Measurements from ENCODE around the gene SFXN5. TPM values are rescaled to one million over a fixed set of nuclear protein-coding genes. Genes with fewer than 3 reads are reported as not detected.

Gene SFXN5
- polyA plus RNA-seq, 2 of the 4 experiments (the other 2 are of a cell fraction), result 16.7 to 19.6 TPM

GRCh38 chr2:72923833-72924352, 147.6 kb downstream of the SFXN5 start:
- Histone ChIP-seq H3K4me1 (peaks cover 8% of the 10 kb centered on the region; the same call in 1 of the 3 replicates), H3K4me3 (no peak overlapping the region), H3K27ac (no peak overlapping the region), H3K4me2 (0 out of 3 replicates have a peak overlapping the region, but pooled peaks have one; percentile 13), H3K9me3 (no peaks in the 10 kb centered on the region)
- POLR2A ChIA-PET, result no interaction called here
- 42% methylated on average over 36 of the region's 36 CpGs for WGBS (ENCODE audit: missing lambda C conversion rate)
- TF ChIP-seq ZFP36 (IDR thresholded peaks at IDR 0.05; ENCODE audit: borderline replicate concordance, partially characterized antibody) (no peak), HOXB13 (CRISPR knock-in tag; IDR thresholded peaks at IDR 0.05; ENCODE audit: low read depth) (no peak), TP53 (CRISPR knock-in tag; IDR thresholded peaks at IDR 0.05) (no peak), USF2 (IDR thresholded peaks at IDR 0.05) (no peak), CHD4 (IDR thresholded peaks at IDR 0.05; ENCODE audit: borderline replicate concordance) (no peak)
- CTCF ChIA-PET, result interaction anchor here (1.1 to 13.4 kb wide), 6 partner anchors 10 to 289 kb away, joined by 3 to 211 read pairs (median 14); partner anchors contain the start of gene SPR
- no peak for DNase-seq (ENCODE audit: low read depth in 1 of 2, low spot score in 1 of 2)
- ATAC-seq, result peak in 1 of 2 experiments; percentile 25; a peak in 3 of 6 replicates
- FAIRE-seq, result no peak

GRCh38 chr2:72921853-72922252, 149.7 kb downstream of the SFXN5 start:
- Histone ChIP-seq H3K4me1 (peaks cover 22% of the 10 kb centered on the region), H3K27ac (no peak overlapping the region), H3K9me3 (no peaks in the 10 kb centered on the region), H3K4me2 (no peak overlapping the region), H3K4me3 (no peak overlapping the region)
- WGBS (ENCODE audit: missing lambda C conversion rate), result 32% methylated on average over 1 of the region's 1 CpG
- no peak for ATAC-seq
- no peak for DNase-seq (ENCODE audit: low read depth in 1 of 2, low spot score in 1 of 2)
- ChIA-PET CTCF (interaction anchor here (0.9 to 13.4 kb wide), 3 partner anchors 11 to 234 kb away, joined by 3 to 211 read pairs (median 3); partner anchors contain the start of gene SPR), POLR2A (no interaction called here)
- FAIRE-seq, result no peak
- TF ChIP-seq NFE2L2 (conservative IDR thresholded peaks at IDR 0.05; ENCODE audit: low read length) (no peak), ZFP36 (IDR thresholded peaks at IDR 0.05; ENCODE audit: borderline replicate concordance, partially characterized antibody) (no peak), FOSL2 (IDR thresholded peaks at IDR 0.05) (no peak), FOSL2 (CRISPR knock-in tag; IDR thresholded peaks at IDR 0.05) (no peak), RAD21 (conservative IDR thresholded peaks at IDR 0.05 in 1 of 2, IDR thresholded peaks at IDR 0.05 in 1 of 2) (no peak), HES2 (IDR thresholded peaks at IDR 0.05) (no peak), NR3C1 (IDR thresholded peaks at IDR 0.05) (no peak), BHLHE40 (IDR thresholded peaks at IDR 0.05; ENCODE audit: low read depth, low read length) (no peak), NPAS2 (CRISPR knock-in tag; IDR thresholded peaks at IDR 0.05; ENCODE audit: borderline replicate concordance) (no peak), MAX (IDR thresholded peaks at IDR 0.05) (no peak), PBX3 (IDR thresholded peaks at IDR 0.05) (no peak), ZSCAN20 (CRISPR knock-in tag; IDR thresholded peaks at IDR 0.05) (no peak), RFX5 (IDR thresholded peaks at IDR 0.05) (no peak), ATOH8 (CRISPR knock-in tag; IDR thresholded peaks at IDR 0.05; ENCODE audit: low read depth) (no peak), SMC3 (IDR thresholded peaks at IDR 0.05) (no peak), JUNB (IDR thresholded peaks at IDR 0.05) (no peak), JUN (IDR thresholded peaks at IDR 0.05) (no peak), USF2 (IDR thresholded peaks at IDR 0.05) (no peak), ZNF302 (CRISPR knock-in tag; IDR thresholded peaks at IDR 0.05) (no peak)
- TF ChIP-seq, protein P1, sequence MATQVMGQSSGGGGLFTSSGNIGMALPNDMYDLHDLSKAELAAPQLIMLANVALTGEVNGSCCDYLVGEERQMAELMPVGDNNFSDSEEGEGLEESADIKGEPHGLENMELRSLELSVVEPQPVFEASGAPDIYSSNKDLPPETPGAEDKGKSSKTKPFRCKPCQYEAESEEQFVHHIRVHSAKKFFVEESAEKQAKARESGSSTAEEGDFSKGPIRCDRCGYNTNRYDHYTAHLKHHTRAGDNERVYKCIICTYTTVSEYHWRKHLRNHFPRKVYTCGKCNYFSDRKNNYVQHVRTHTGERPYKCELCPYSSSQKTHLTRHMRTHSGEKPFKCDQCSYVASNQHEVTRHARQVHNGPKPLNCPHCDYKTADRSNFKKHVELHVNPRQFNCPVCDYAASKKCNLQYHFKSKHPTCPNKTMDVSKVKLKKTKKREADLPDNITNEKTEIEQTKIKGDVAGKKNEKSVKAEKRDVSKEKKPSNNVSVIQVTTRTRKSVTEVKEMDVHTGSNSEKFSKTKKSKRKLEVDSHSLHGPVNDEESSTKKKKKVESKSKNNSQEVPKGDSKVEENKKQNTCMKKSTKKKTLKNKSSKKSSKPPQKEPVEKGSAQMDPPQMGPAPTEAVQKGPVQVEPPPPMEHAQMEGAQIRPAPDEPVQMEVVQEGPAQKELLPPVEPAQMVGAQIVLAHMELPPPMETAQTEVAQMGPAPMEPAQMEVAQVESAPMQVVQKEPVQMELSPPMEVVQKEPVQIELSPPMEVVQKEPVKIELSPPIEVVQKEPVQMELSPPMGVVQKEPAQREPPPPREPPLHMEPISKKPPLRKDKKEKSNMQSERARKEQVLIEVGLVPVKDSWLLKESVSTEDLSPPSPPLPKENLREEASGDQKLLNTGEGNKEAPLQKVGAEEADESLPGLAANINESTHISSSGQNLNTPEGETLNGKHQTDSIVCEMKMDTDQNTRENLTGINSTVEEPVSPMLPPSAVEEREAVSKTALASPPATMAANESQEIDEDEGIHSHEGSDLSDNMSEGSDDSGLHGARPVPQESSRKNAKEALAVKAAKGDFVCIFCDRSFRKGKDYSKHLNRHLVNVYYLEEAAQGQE (IDR thresholded peaks at IDR 0.05), result no peak
